Measurements from ENCODE around the gene TRIM37.
"Not testable (repeated sequence)": the region's sequence is repeated elsewhere in the genome, so short reads cannot be mapped to it uniquely, and the experiment has no call there.

The TRIM37 gene

GRCh38 chr17:59151591-59151990, 44.9 kb upstream of the TRIM37 start:
- no peak for TF ChIP-seq CTCF (IDR thresholded peaks at IDR 0.05; ENCODE audit: insufficient read depth, low read depth, low read length, missing control alignments)
- DNase-seq (ENCODE audit: low read depth), result no peak
- no peak overlapping the region for H3K4me3 ChIP-seq (ENCODE audit: low read depth, low read length)

GRCh38 chr17:59151006-59151405, 44.3 kb upstream of the TRIM37 start:
- H3K4me3 ChIP-seq (ENCODE audit: low read depth, low read length), result no peak overlapping the region
- TF ChIP-seq CTCF (IDR thresholded peaks at IDR 0.05; ENCODE audit: insufficient read depth, low read depth, low read length, missing control alignments), result no peak
- no peak for DNase-seq (ENCODE audit: low read depth)

GRCh38 chr17:59149841-59150511, 43.3 kb upstream of the TRIM37 start:
- DNase-seq (ENCODE audit: low read depth), result peak; percentile 30
- TF ChIP-seq CTCF (IDR thresholded peaks at IDR 0.05; ENCODE audit: insufficient read depth, low read depth, low read length, missing control alignments), result no peak
- no peak overlapping the region for H3K4me3 ChIP-seq (ENCODE audit: low read depth, low read length)

GRCh38 chr17:59149051-59149450, 42.4 kb upstream of the TRIM37 start:
- DNase-seq (ENCODE audit: low read depth), result no peak
- no peak for TF ChIP-seq CTCF (IDR thresholded peaks at IDR 0.05; ENCODE audit: insufficient read depth, low read depth, low read length, missing control alignments)
- H3K4me3 ChIP-seq (ENCODE audit: low read depth, low read length), result no peak overlapping the region

- H3K4me3 ChIP-seq (ENCODE audit: low read depth, low read length), result no peak overlapping the region
- TF ChIP-seq CTCF (IDR thresholded peaks at IDR 0.05; ENCODE audit: insufficient read depth, low read depth, low read length, missing control alignments), result no peak
- no peak for DNase-seq (ENCODE audit: low read depth)
These were observed 39.0 kb upstream of the TRIM37 start for GRCh38 chr17:59145571-59146096.

GRCh38 chr17:59141860-59142259, 35.2 kb upstream of the TRIM37 start:
- no peak for TF ChIP-seq CTCF (IDR thresholded peaks at IDR 0.05; ENCODE audit: insufficient read depth, low read depth, low read length, missing control alignments)
- no peak for DNase-seq (ENCODE audit: low read depth)
- no peak overlapping the region for H3K4me3 ChIP-seq (ENCODE audit: low read depth, low read length)

GRCh38 chr17:59139939-59140338, 33.3 kb upstream of the TRIM37 start:
- H3K4me3 ChIP-seq (ENCODE audit: low read depth, low read length), result no peak overlapping the region
- TF ChIP-seq CTCF (IDR thresholded peaks at IDR 0.05; ENCODE audit: insufficient read depth, low read depth, low read length, missing control alignments), result no peak
- DNase-seq (ENCODE audit: low read depth), result no peak

- H3K4me3 ChIP-seq (ENCODE audit: low read depth, low read length); DNase-seq (ENCODE audit: low read depth): not testable (repeated sequence)
These were observed 31.7 kb upstream of the TRIM37 start for GRCh38 chr17:59138339-59138738.
